HK-2 (cell line): ENCODE results near the gene TMEM109.

Experiments used
- DNase-seq: peaks from one replicate; pipeline ENCODE4 v3.0.0-alpha.2; 2018; ENCODE audit not compliant: unreplicated experiment

TMEM109 gene

DNA sequence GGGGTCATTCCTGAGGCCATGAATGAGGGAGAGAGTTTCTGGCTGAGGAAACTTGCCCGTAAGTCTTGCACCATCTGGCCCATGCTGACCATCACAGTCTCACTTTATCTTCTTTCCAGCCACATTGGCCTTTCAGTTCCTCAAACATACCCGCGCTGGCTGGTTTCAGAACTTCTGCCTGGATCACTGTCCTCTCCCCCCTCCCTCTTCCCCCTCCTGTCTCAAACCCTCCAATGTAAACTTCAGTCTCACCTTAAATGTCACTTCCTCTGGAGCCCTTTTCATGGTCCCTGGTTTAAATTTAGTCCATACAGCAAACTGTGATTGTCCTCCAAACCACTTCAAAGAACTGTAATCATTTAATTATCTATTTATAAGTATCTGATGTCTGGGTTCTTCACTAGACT lies 3.7 kb upstream of the TMEM109 start:
- DNase-seq: no peak

DNA sequence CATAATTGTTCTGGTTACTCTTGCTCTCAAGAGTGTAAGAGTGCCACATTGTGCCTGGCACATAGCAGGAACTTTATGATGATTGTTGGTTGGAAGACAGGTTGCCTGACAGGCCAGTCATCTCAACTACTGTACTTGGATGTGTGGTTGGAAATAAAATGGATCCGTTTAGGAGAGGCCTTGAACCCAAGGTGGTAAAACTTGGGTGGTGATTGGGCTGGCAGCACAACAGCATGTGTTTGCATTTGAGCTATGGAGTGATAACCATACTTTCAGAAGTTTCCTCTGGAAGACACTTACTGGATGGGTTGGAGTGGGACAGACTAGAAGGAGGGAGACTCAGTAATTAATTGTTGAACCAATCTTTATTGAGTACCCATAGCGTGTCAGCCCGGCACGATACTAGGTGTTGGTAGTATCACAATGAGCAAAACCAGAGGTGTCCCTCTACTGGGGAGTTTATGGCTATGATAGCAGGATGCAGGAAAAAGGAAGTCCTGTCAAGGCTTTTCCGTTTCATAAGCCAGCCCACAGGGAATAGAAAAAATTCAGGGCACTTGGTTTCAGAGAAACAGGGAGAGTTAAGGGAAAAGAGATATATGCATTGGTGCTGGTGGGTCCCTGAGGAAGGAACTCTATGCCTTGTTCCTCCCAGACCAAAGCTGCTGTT lies 3.1 kb upstream of the TMEM109 start:
- no peak for DNase-seq

DNA sequence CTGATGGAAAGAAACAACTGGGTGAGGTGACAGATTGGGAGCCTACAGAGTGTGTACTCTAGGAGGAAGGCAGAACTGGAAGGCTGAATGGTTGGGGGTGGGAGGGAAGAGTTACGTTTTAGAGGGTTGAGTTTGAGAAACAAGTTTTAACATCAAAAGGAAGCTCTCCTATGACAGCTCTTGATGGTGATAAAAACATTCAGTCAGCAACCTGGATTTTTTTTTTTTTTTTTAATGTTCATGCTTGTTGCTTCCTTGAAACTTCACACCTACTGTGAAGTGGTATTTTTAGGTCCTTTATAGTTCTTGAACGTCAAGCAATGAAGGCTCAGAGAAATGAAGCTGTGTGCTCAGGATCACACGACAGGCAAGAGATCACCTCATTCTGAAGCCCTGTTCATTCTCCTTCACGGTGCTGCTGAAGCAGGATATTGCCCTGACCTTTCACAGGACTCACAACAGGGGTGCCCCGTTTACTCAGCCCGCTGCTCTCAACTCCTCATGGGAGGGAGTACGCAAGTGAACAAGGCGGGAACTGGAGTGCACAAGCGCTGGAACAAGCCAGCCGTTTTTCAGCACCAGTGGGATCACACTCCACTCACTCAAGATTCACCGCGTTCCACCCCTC lies 1.6 kb upstream of the TMEM109 start:
- DNase-seq: no peak

DNA sequence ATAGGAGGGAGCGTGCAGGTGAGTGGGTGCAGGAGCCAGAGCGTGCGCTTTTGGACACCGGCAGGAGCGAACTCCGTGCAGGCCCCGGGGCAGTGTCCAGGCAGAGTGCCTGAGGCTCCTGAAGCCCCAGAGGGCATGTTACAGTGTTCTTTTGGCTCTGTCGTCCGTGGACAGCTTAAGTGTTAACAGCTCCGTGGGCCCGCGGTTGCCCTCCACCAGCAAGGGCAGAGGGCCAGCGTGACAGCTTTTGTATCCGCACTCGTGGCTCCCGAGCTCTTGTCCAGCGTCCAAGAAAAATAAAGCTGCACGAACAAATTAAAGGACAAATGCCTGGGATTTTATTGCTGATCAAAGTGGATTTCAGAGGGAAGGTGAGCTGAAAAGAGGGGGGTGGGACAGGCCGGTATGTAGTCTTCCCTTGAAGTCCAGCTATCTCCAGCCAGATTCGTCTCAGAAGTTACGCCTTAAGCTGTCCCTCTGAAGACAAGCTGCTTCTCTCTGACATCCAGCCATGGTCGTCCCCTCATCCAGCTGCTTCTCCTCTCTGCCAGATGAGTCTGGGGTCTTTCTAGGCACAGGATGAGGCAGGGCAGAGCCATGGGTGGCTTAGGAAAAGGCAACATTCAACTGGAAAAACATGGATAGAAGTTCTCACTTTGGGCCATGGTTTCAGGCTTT lies 968 bp upstream of the TMEM109 start:
- no peak for DNase-seq

DNA sequence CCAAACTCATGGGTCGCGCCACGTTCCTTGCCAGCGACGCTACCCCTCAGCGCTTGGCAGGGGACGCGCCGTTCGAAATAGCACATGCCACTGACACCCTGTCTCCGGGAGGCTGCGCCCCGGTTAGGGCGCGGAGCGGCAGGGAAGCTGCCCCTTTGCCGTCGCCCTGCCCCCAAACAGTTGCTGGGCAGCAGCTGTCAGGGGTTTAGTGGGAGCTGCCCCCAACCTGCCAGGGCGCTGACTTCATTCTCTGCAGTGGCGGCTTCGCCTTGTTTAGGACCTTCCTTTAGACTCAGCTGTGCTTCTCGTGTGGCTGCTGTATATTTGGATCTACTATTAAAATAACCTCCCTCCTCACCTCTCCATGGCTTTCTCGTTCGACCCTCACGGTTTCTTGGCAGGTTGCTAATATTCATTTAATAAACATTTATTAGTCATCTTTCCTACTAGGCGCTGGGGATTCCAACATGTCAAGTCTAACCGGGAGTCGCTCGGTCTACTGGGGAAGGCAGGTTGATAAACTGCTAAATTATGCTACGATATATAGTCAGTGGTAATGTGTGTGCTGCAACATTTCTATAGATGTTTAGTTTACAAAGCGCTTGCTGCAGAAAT lies 782 bp downstream of the TMEM109 start:
- peak; percentile 17 for DNase-seq

DNA sequence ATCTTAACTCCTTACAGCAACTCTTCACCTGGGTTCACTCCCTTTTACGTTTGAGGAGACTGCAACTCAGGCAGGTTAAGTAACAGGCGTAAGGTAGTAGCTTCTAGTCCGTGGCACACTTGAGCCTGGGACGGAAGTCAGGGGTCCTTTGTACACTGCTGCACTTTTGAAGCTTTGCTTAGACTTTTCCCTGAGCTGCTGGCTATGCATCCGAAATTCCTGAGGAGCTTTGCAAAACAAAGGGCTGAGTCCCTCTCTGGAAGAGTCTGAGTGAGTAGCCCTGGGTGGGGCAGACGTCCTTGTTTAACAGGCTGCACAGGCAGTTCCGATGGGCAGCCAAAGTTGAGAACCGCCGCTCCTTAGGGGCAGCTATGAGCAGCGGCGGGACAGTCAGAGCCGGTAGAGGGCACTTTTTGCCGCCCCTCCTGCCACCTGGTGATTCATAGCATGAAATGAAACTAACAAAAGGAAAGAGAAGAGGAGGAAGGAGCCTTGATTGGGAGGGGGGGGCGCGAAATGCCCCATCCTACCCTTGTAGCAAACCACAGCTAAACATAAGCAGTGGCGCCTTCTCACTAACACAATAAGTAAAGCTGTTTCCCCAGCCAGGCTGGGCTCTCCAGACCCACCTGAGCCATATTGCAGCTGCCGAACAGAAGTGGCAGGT lies 1.4 kb downstream of the TMEM109 start:
- peak; percentile 61 for DNase-seq

DNA sequence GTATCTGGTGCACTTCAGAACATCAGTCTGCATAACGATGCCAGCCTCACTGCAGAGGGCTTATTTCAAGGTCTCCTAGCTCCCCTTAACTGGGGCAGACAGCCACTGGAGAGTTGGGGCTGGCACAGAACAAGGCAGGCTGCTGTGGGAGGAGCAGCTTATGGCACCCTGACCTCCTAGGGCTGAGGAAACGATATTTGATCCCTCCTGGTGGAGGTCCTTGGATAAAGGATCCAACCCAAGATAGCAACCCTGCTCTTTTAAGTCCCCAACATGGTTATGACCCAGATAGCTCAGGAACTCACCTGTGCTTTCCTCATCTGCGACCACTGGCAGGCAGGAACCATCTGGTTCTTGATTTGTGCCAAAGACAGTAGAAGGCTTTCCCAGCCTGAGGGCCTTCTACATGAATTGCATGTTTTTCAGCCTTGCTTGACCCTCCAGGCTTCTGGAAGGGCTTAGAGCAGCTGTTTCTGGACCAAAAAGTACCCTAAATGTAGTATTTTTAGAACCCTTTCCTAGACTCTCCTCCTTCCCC lies 2.8 kb downstream of the TMEM109 start:
- DNase-seq: no peak

DNA sequence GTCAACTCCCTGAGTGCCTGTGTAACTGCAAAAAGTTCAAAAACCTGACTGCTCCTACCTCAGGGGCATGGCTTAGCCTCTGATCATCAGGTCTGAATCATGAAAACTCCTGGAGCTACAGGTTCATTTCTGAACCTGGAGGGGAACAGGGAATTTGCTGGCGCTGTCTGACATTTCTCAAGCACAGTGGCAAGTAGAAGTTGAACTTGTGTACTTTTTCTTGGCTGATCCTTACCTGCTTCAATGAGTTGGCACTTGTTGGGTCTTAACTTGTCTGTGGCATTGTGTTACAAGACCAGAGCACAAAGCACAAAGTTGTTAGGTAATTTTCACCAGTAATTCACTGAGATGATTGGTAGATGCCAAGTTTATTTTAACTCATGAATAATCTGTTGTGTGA lies 3.3 kb downstream of the TMEM109 start:
- DNase-seq: no peak

DNA sequence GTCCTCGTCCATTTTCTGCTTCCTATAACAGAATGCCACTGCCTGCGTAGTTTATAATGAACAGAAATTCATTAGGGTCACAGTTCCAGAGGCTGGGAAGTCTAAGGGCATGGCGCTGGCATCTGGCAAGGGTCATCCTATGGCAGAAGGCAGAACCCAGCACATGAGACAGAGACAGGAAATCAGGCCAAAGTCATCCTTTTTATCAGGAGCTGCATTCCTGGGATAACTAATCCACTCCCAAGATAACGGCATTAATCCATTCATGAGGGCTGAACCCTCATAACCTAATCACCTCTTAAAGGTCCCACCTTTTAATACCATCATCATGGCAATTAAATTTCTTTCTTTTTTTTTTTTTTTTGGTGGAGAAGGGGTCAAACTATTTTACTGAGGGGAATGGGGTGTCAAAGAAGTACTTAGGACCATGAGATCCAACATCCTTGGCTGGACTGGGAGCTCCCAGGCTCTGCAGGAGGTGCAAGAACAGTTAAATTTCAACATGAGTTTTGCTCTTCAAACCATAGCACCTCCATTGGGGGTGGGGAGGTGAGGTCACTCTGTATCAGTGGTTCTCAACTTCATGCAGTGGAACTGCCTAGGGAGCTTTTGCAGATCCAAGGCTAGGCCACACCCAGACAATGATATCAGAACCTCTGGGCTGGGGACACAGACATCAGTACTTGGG lies 4.4 kb downstream of the TMEM109 start:
- DNase-seq: no peak

DNA sequence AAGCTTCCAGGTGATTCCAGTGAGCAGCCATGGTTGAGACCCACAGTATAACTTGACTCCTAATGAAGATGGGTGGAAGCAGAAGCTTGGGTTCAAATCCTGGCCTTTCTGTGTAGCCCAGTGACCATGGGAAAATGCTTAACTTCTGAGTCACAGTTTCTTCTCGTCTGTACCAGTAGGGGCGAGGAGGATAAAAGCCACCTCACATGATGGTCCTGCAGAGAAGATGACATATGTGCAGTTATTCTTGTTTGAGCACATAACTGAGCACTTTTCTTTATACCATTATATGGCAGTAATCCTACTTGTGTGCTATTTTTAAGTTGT lies 4.9 kb downstream of the TMEM109 start:
- no peak for DNase-seq

DNA sequence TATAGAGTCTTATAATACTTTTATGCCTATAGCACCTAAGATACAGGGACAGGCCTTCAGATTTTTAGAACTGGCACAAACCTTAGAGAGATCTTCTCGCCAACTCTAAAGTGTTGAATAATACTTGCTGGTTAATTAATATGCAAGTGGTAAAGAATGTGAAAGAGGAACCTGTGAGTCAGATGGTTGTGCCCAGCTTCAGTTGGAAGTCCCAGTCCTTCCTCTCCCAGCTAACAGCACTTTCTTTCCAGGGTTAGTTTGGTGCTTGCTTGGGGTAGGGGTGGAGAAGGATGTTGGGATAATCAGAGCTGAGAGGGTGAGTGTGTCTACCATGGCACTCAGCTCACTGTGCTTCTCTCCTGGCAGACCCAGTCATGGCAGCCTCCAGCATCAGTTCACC lies 5.4 kb downstream of the TMEM109 start:
- no peak for DNase-seq

DNA sequence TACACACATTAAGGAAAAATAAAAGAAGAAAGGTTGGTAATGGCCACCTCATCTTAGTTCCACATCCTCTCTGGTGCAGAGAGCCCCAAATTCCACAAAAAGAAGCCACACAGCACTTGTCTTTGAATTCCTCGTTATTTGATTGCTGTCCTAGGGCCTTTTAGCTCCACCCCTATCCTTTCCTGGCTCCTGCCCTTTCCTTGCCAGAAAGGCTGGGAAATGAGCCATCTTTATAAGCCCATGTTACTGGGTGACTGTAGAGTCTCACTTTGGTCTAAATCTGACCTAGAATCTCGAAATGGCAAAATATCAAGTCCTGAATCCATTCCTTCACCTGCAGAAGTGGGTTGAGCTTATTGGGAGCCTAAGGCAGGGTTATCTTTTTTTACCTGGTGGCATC lies 6.0 kb downstream of the TMEM109 start:
- DNase-seq: no peak

DNA sequence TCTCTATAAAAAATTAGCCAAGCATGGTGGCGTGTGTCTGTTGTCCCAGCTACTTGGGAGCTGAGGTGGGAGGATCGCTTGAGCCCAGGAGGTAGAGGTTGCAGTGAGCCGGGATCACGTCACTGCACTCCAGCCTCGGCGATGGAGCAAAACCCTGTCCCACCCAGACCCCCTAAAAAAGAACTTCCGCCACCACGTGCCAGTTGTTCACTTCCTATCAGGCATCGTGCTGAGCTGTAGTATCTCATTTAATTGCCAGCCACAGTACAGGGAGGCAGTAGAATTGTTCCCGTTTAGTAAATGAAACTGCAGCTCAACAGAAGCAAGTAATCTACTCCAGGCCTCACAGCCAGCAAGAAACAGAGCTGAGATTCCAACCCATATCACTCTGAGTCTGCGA lies 7.3 kb downstream of the TMEM109 start:
- no peak for DNase-seq

DNA sequence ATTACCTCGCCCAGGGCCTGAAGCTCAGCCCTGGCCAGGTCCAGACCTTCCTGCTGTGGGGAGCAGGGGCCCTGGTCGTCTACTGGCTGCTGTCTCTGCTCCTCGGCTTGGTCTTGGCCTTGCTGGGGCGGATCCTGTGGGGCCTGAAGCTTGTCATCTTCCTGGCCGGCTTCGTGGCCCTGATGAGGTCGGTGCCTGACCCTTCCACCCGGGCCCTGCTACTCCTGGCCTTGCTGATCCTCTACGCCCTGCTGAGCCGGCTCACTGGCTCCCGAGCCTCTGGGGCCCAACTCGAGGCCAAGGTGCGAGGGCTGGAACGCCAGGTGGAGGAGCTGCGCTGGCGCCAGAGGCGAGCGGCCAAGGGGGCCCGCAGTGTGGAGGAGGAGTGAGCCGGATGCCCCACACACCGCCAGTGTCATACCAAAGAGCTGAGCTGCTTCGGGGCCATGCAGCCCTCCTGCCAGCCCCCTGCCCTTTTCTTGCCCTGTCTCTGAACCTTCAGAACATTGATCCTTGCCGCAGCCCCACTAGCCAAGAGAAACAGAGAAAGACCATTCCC lies 7.9 kb downstream of the TMEM109 start:
- DNase-seq: no peak

DNA sequence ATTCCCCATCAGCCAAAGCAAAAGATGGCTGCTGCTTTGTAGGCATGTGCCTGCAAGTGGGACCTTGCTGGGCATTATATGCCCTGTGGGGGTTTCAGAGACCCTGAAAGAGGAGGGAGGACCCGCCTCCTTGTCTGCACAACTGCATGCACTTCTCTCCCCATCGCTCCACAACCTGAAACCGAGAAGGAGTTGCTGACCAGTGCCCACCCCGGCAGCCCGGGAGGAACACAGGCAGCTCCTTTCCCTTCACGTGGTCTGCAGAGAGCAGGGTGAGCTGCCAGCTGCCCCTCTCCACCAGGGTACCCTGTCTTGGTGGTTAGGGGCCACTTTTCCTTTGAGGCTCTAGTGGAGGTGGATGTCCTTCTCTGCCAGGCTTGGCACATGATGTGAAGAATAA lies 8.9 kb downstream of the TMEM109 start:
- DNase-seq: no peak

DNA sequence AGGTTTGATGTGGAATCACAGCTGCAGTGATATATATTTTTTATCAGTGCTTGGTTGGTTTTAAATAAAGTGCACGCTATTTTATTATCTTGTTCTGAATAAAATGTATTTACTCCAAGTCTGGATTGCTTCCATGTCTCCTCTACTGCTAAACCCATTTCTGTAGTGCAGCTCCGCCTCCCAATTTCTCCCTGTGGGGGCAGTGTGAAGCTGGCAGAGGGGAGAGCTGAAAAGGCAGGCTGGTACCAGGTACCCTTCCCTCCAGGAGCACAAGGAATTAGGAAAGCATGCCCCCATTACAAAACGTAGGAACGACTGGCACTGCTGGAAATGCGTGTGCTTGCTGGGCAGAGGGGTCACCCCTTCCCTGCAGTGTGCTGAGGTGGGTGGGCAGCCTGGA lies 9.4 kb downstream of the TMEM109 start:
- DNase-seq: no peak

DNA sequence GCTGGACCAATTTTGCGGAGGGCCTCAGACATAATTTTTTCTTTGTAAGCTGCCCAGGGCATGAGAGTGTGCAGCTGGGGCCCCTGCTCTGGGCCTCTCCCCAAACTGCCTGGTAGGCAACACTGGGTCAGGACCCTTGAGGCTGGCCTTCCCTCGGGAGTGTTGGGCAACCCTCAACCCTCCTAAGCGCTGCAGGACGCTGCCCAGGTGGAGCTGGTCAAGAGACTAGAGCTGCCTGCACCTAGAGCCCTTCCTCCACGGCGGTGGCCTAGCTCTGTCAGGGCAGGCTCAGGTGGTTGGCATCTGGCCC lies 9.8 kb downstream of the TMEM109 start:
- no peak for DNase-seq

DNA sequence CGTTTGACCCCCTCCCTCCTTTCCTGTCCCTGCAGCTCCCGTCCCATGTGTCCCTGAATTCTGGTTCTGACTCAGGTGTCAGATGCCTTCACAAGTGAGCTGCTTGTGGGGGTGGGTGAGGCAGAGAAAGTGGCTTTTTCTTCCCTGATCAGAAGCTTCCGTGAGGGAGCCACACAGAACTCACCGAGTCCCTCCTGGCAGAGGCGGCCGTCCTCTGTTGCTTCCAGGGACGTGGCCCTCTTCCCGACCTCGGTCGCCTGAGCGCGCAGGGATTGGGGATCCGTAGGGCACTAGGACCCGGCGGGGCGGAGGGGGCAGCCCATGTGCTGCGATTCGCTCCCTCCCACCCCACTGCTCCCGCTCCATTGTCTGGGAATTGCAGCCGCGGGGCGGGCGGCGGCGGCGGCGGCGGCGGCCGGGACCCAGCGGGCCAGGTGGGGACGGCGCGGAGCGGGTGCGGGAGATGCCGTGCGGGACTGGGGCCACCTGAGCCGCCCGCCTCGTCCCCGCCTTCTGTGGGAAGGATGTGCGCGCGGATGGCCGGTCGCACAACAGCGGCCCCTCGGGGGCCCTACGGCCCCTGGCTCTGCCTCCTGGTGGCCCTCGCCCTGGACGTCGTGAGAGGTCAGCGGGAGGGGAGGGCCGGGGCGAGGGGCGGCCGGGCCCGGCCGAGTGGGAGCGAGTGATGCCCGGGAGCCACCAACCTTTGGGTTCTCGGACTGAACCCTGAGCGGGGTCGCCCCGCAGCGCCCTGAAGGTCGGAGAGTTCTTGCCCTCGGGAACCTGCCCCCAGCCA lies 10.3 kb downstream of the TMEM109 start, which contains the start of gene TMEM132A:
Gene TMEM132A, plus strand, starts transcription at position 351 of the 796 bp plus-strand sequence. Its CDS starts 174 bp downstream, at position 525.
- DNase-seq: peak; percentile 64

DNA sequence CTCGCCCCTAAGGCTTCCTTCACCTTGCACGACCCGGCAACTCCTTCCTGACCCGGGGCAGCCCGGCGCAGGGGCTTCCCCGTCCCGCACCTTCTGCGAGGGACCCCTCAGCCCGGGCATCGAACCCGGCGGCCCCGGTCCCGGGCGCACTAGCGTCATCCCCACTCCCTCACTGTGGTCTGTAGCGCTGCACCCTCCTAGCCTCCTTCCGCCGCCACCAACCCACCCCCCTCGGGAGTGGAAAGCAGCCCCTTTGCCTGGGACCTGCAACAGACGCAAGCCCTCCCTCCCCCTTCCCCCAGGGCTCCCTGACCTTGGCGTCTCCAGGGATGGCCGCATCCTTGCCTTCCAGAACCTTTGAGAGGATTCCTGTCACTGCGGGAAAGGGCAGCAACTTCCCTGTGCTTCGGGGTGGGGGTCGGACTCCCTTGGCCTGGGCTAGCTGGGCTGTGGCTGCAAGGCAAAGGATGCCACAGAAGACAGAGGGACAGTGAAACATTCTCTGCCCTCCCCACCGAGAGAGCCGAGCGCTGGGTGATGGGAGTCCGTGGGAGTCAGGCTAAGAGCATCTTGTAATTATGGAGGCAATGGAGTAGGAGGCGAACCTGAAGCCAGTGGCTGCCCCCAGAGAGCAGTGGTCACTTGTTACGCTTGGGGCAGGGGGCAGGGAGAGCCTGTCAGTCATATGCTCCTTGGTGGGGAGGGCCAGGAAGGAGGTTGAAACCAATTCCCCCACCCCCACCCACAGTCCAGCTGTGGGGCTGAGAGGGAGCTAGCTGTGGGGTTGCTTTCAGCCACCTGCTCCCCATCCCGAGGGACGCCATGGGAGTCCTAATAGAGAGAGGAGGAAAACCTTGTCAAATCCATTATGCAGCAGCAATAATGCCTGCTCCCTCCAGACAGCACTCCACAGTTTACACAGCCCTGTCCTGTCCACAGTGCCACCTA lies 11.2 kb downstream of the TMEM109 start:
- no peak for DNase-seq
